OCI-LY7 (cell line): ENCODE data around the gene SCLT1. TPM values are rescaled to one million over a fixed set of nuclear protein-coding genes. Genes with fewer than 3 reads are reported as not detected.

Experiments used
- BruUV-seq: library from RNA; stranded (reverse); fragments of 400-500 nt; replicated peaks from 2 replicates; lab custom pipeline; 2021; lab: Mats Ljungman, UMichigan
- CTCF ChIA-PET: fragments of 300-600 bp; sonication (Branson Sonifier 250); formaldehyde crosslinking; loops from one replicate; lab custom pipeline; 2022; ENCODE audit warnings: antibody characterized with exemption; ENCODE audit not compliant: unreplicated experiment; lab: Charles Lee
- POLR2A ChIA-PET: fragments of 300-600 bp; sonication (Branson Sonifier 250); formaldehyde crosslinking; loops from one replicate; lab custom pipeline; 2022; ENCODE audit warnings: antibody characterized with exemption; lab: Charles Lee
- DNase-seq: peaks from one replicate; pipeline ENCODE4 v3.0.0-alpha.2; 2015; ENCODE audit warnings: low spot score
- H2AFZ ChIP-seq: fragments of 200-600 bp; sonication (generic), shearing (Covaris generic); 2 replicates; pipeline ENCODE4 v1.6.1; 2014; ENCODE audit warnings: mild to moderate bottlenecking, antibody characterized with exemption, low read length, moderate library complexity
- H3K27ac ChIP-seq: fragments of 200-600 bp; sonication (generic); 2 replicates; pipeline ENCODE4 v1.5.1; 2014; ENCODE audit warnings: mixed run types, low read depth, mild to moderate bottlenecking, moderate library complexity, low read length, inconsistent platforms; ENCODE audit not compliant: poor library complexity, severe bottlenecking
- H3K36me3 ChIP-seq: fragments of 200-600 bp; sonication (generic); 2 replicates; pipeline ENCODE4 v1.6.1; 2014; ENCODE audit warnings: mild to moderate bottlenecking, antibody characterized with exemption, low read length, moderate library complexity, mixed read lengths; ENCODE audit not compliant: insufficient read depth
- H3K4me1 ChIP-seq: fragments of 200-600 bp; sonication (generic); 2 replicates; pipeline ENCODE4 v1.5.1; 2014; ENCODE audit warnings: mild to moderate bottlenecking, low read length; ENCODE audit not compliant: insufficient read depth, poor library complexity, severe bottlenecking
- H3K4me2 ChIP-seq: fragments of 200-600 bp; sonication (generic); 2 replicates; pipeline ENCODE4 v1.6.1; 2014; ENCODE audit warnings: mild to moderate bottlenecking, low read length
- H3K4me3 ChIP-seq: fragments of 200-600 bp; sonication (generic); 2 replicates; pipeline ENCODE4 v1.5.1; 2014; ENCODE audit warnings: mild to moderate bottlenecking, low read depth, low read length; ENCODE audit not compliant: poor library complexity, severe bottlenecking
- H3K79me2 ChIP-seq: fragments of 200-600 bp; sonication (generic); 2 replicates; pipeline ENCODE4 v1.6.1; 2016; ENCODE audit warnings: low read depth, mild to moderate bottlenecking, low read length, moderate library complexity, mixed read lengths; ENCODE audit not compliant: insufficient read depth
- H3K9me2 ChIP-seq: fragments of 200-600 bp; sonication (generic); 2 replicates; pipeline ENCODE4 v1.6.1; 2016; ENCODE audit warnings: mild to moderate bottlenecking, low read length, mixed read lengths; ENCODE audit not compliant: insufficient read depth
- H3K9me3 ChIP-seq: fragments of 200-600 bp; sonication (generic); 2 replicates; pipeline ENCODE4 v1.6.1; 2014; ENCODE audit warnings: mild to moderate bottlenecking, mixed run types, low read length, mixed read lengths
- H4K20me1 ChIP-seq: fragments of 200-600 bp; sonication (generic); 2 replicates; pipeline ENCODE4 v1.6.1; 2014; ENCODE audit warnings: mild to moderate bottlenecking, antibody characterized with exemption, low read length, moderate library complexity, mixed read lengths; ENCODE audit not compliant: insufficient read depth
- CTCF ChIP-seq: fragments of 200-600 bp; sonication (generic); conservative IDR thresholded peaks from 2 replicates; pipeline ENCODE4 v1.5.1; 2014; ENCODE audit warnings: mild to moderate bottlenecking, antibody characterized with exemption, low read length, moderate library complexity, mixed read lengths
- EZH2phosphoT487 ChIP-seq: fragments of 200-600 bp; sonication (generic); IDR thresholded peaks from 2 replicates; pipeline ENCODE4 v1.6.1; 2018; ENCODE audit warnings: low read depth, borderline replicate concordance, mild to moderate bottlenecking, mixed run types, antibody characterized with exemption, low read length, moderate library complexity, mixed read lengths
- intact Hi-C: fragments of 100-400 bp; cut with micrococcal nuclease; formaldehyde crosslinking; loops from one replicate; pipeline ENCODE4 v1.10.0; 2022; ENCODE audit not compliant: unreplicated experiment
- small RNA-seq: library from RNA; depleted of rRNA; stranded (forward); fragments of <200 nt; gene quantifications from one replicate; pipeline ENCODE3, GENCODE V24; 2014
- total RNA-seq, 2 experiments: library from RNA; depleted of rRNA in 1 of 2; stranded (reverse); fragments of >200 nt in 1 of 2; shearing (Covaris generic) in 1 of 2; gene quantifications; 2 replicates each; pipeline ENCODE4 v1.2.3, GENCODE V29; 2014 to 2022

SCLT1 gene
- total RNA-seq, 2 experiments from 2014 or later: 36.9 to 42.0 TPM

GRCh38 chr4:128837198-128837597 is 256.1 kb downstream of the SCLT1 start:
- intact Hi-C loops: no loop called here

GRCh38 chr4:128835498-128836222 is 257.7 kb downstream of the SCLT1 start:
- intact Hi-C loops: no loop called here
- no peak overlapping the region for H3K27ac ChIP-seq
- H3K79me2 ChIP-seq: peaks cover 98% of the 10 kb centered on the region
- TF ChIP-seq CTCF: no peak
- no peak for TF ChIP-seq EZH2phosphoT487
- H3K9me2 ChIP-seq: no peaks in the 10 kb centered on the region
- H2AFZ ChIP-seq: no peak overlapping the region
- H3K36me3 ChIP-seq: peaks cover 95% of the 10 kb centered on the region
- DNase-seq: no peak
- peaks cover 33% of the 10 kb centered on the region for H4K20me1 ChIP-seq
- CTCF ChIA-PET: no interaction called here
- POLR2A ChIA-PET: interaction anchor here (0.6 to 1.4 kb wide), 3 partner anchors 20 to 23 kb away, joined by 3 read pairs; no protein-coding TSS in a partner anchor
- no peak overlapping the region for H3K4me2 ChIP-seq
- H3K9me3 ChIP-seq: no peaks in the 10 kb centered on the region
- peaks cover 33% of the 10 kb centered on the region for H3K4me1 ChIP-seq
- no peak overlapping the region for H3K4me3 ChIP-seq
- no TSS peak for BruUV-seq

More at GRCh38 chr4:128837198-128837597, 256.1 kb downstream of the SCLT1 start:
- H2AFZ ChIP-seq: no peak overlapping the region
- no peak overlapping the region for H3K27ac ChIP-seq
- peaks cover 26% of the 10 kb centered on the region for H4K20me1 ChIP-seq
- no peak for TF ChIP-seq CTCF
- no peak for TF ChIP-seq EZH2phosphoT487
- no peaks in the 10 kb centered on the region for H3K9me3 ChIP-seq
- DNase-seq: no peak
- H3K4me3 ChIP-seq: no peak overlapping the region
- H3K4me2 ChIP-seq: no peak overlapping the region
- peaks cover 20% of the 10 kb centered on the region for H3K4me1 ChIP-seq
- BruUV-seq: no TSS peak
- peaks cover 92% of the 10 kb centered on the region for H3K79me2 ChIP-seq
- no peaks in the 10 kb centered on the region for H3K9me2 ChIP-seq
- ChIA-PET CTCF (interaction anchor here (0.6 kb wide), 1 partner anchor 113 kb away, joined by 3 read pairs; no protein-coding TSS in a partner anchor), POLR2A (interaction anchor here (0.6 to 1.4 kb wide), 4 partner anchors 10 to 585 kb away, joined by 3 to 8 read pairs (median 5); no protein-coding TSS in a partner anchor)
- H3K36me3 ChIP-seq: peaks cover 96% of the 10 kb centered on the region

Small RNA genes lying within 50 kb of the gene (small RNA-seq; reads per million reads assigned to genes)
- gene AC093826.2: not detected

Other genes with a start within 250 kb of the SCLT1 start
- gene C4orf33, start 2.6 kb upstream of the SCLT1 start, total RNA-seq (2014; rRNA removed; shearing (Covaris generic)): 8.6 and 11.8 TPM in 2 replicates
- gene C4orf33, start 2.6 kb upstream of the SCLT1 start, total RNA-seq (2022): 16.0 and 18.6 TPM in 2 replicates